Measurements from ENCODE around the gene SNRPD2. TPM values are rescaled to one million over a fixed set of nuclear protein-coding genes. Genes with fewer than 3 reads are reported as not detected.
A peak's percentile ranks its signal among the peaks of the same experiment; 100 is the strongest.

Gene SNRPD2
- total RNA-seq, 1 donor from 2014 or later, result 180 TPM

GRCh38 chr19:45645631-45646344 is 46.0 kb downstream of the SNRPD2 start:
- TF ChIP-seq CTCF (IDR thresholded peaks at IDR 0.05), result no peak
- no peak for TF ChIP-seq POLR2AphosphoS5 (IDR thresholded peaks at IDR 0.05; ENCODE audit: insufficient read depth in 1 of 2, low read depth in 1 of 2)
- no peak for TF ChIP-seq POLR2A (IDR thresholded peaks at IDR 0.05)
- no peak overlapping the region for H3K27ac ChIP-seq
- DNase-seq (ENCODE audit: extremely low spot score in 2 of 2), result no peak
- H3K4me3 ChIP-seq, result peak overlapping the region; percentile 27 to 38
- intact Hi-C loops (cut with DNase I), result no loop called here
- peaks cover 45% of the 10 kb centered on the region for H3K4me1 ChIP-seq
- no peaks in the 10 kb centered on the region for H3K36me3 ChIP-seq
- no peaks in the 10 kb centered on the region for H3K9me3 ChIP-seq
- H3K27me3 ChIP-seq, result no peaks in the 10 kb centered on the region

DNA sequence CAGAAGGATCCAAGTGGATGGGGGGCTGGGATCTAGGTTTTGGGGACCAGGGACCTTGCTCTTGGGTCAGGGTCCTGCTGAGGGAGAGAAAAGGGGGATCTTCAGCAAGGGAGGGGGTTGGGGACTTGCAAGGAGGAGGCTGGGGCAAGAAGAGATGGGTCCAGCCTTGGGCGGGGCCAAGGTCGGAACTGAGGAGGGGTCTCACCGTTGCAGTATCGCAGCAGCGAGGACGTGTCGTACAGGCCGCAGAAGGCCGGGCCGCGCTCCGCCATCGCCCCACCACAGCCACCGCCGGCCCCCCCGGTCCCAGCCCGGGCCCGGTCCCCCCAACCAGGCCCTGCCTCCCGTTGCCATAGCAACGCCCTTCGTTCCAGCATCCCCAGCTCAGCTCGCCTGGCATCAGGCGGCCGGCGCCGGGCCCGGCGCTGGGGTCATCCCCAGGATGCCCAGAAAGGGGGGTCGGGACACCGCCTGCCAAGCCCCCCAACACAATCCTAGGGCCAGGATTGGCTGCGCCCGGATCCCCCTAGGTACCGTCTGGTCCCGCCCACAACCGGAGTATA is 46.6 kb downstream of the SNRPD2 start:
- peak overlapping the region; percentile 27 to 38 for H3K4me3 ChIP-seq
- H3K4me1 ChIP-seq, result peaks cover 45% of the 10 kb centered on the region
- no peaks in the 10 kb centered on the region for H3K36me3 ChIP-seq
- no peak for DNase-seq (ENCODE audit: extremely low spot score in 2 of 2)
- H3K27ac ChIP-seq, result no peak overlapping the region
- no peaks in the 10 kb centered on the region for H3K9me3 ChIP-seq
- H3K27me3 ChIP-seq, result no peaks in the 10 kb centered on the region
- intact Hi-C loops (cut with DNase I), result no loop called here
- TF ChIP-seq POLR2A (IDR thresholded peaks at IDR 0.05) (no peak), CTCF (IDR thresholded peaks at IDR 0.05) (no peak), POLR2AphosphoS5 (IDR thresholded peaks at IDR 0.05; ENCODE audit: insufficient read depth in 1 of 2, low read depth in 1 of 2) (no peak)

DNA sequence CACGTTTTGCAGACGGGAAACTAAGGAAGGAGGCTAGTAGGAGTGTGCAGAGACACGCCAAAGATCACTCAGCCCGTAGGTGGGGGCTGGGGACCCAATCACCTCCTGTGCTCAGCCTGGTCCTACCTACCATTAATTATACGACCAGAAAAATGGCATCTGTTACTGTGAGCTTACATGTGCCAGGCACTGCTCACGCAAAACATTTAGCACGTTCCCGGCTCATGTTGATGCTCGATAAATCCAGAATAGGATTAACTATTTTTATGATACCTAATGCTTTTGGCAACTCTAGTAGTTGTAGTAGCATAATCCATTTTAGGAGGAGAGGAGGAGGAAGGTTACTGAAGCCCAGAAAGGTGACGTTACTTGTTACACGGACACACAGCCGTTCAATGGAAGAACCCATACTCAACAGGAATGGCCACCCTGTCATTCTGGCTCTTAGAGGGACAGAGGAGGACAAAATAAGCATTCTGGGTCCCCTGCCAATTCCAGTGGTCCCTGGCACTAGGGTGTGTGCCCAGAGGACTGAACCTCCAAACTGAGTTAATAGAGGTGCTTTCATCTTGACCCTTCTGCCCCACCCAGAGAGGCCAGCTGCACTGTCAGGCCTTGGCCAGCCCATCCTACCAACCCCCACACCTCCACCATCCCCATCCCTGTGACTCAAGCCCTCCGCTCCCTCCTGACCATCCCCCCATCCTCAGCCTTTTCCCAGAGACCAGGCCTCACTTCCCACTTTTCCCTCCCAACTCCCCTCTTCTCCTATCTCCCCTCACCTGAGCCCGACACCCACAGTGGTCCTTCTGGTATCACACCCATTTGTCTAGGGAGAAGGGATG is 47.6 kb downstream of the SNRPD2 start:
- Histone ChIP-seq H3K36me3 (no peaks in the 10 kb centered on the region), H3K9me3 (no peaks in the 10 kb centered on the region), H3K27ac (no peak overlapping the region), H3K4me3 (no peak overlapping the region), H3K4me1 (peaks cover 51% of the 10 kb centered on the region), H3K27me3 (no peaks in the 10 kb centered on the region)
- no peak for DNase-seq (ENCODE audit: extremely low spot score in 2 of 2)
- intact Hi-C loops (cut with DNase I), result loop anchor here (5.0 kb wide), 1 partner anchor 37 kb away; no protein-coding TSS in a partner anchor
- TF ChIP-seq POLR2AphosphoS5 (IDR thresholded peaks at IDR 0.05; ENCODE audit: insufficient read depth in 1 of 2, low read depth in 1 of 2) (no peak), POLR2A (IDR thresholded peaks at IDR 0.05) (no peak), CTCF (IDR thresholded peaks at IDR 0.05) (no peak)

GRCh38 chr19:45643024-45643926 is 48.5 kb downstream of the SNRPD2 start:
- intact Hi-C loops (cut with DNase I), result loop anchor here (5.0 kb wide), 1 partner anchor 36 kb away; no protein-coding TSS in a partner anchor
- no peak overlapping the region for H3K27ac ChIP-seq
- TF ChIP-seq POLR2A (IDR thresholded peaks at IDR 0.05) (no peak), POLR2AphosphoS5 (IDR thresholded peaks at IDR 0.05; ENCODE audit: insufficient read depth in 1 of 2, low read depth in 1 of 2) (peak in 1 of 2 donors; percentile 75), CTCF (IDR thresholded peaks at IDR 0.05) (peak; percentile 93 to 98 (median 96))
- no peaks in the 10 kb centered on the region for H3K9me3 ChIP-seq
- no peaks in the 10 kb centered on the region for H3K36me3 ChIP-seq
- H3K4me1 ChIP-seq, result peaks cover 59% of the 10 kb centered on the region
- no peak for DNase-seq (ENCODE audit: extremely low spot score in 2 of 2)
- H3K4me3 ChIP-seq, result peak overlapping the region in 1 of 2 donors; percentile 34
- H3K27me3 ChIP-seq, result no peaks in the 10 kb centered on the region

Measured in vagina (tissue), 2 donors.